NCI-H146 treated with DMSO at 0.1 percent for 48 hours (cell line): ENCODE results near the gene TRMT10A.
"Not testable (repeated sequence)": the region's sequence is repeated elsewhere in the genome, so short reads cannot be mapped to it uniquely, and the experiment has no call there.

ENCODE experiments used
- DNase-seq: peaks from one replicate; lab custom pipeline; 2025; ENCODE audit not compliant: unreplicated experiment; lab: John Stamatoyannopoulos, UW

Gene TRMT10A

DNA sequence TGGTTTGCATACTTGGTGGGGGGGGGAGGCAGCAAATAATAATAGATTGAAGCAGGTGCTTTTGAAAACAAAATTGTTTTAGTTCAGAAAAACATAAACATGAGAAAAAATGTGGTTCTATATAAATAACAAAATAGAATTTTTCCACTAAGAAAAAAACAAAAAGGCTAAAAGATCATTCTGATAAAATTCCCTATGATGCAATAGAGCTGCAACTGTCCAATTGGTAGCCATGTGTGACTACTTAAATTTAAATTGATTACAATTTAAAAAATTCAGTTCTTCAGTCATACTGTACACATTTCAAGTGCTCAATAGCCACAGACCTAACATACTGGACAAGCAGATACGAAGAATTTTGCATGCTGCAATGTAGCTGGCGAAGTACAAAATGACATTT lies 11.0 kb downstream of the TRMT10A start:
- DNase-seq: no peak

GRCh38 chr4:99540277-99540939 lies 23.4 kb downstream of the TRMT10A start:
- DNase-seq: no peak

GRCh38 chr4:99537674-99538073 lies 26.2 kb downstream of the TRMT10A start:
- DNase-seq: no peak

DNA sequence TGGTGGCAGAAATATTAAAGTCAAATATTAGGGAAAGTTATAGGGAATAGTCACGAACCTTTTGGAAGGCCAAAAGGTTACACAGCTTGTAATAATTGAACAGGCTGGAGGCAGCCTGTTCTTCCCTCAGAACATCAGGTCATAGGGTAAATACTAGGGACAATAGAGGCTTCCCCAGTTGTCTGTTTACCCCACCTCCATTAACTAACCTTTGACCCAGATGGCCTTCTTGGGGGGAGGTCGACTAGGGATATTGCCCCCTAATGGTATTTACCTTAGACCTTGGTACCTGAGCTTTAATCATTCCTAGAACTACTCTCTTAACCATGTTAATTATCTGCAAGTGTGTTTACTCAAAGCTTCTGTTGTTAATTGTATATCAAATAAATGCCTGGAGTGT lies 27.0 kb downstream of the TRMT10A start:
- DNase-seq: peak; percentile 14

- no peak for DNase-seq
These were observed 27.6 kb downstream of the TRMT10A start for GRCh38 chr4:99536271-99536670.

DNA sequence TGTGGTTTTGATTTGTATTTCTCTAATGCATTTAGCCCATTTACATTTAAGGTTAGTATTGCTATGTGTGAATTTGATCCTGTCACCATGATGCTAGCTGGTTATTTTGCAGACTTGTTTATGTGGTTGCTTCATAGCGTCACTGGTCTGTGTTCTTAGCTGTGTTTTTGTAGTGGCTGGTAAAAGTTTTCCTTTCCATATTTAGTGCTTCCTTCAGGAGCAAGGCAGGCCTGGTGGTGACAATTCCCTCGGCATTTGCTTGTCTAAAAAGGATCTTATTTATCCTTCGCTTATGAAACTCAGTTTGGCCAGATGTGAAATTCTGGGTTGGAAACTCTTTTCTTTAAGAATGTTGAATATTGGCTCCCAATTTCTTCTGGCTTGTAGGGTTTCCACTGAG lies 29.1 kb downstream of the TRMT10A start:
- DNase-seq: not testable (repeated sequence)

DNA sequence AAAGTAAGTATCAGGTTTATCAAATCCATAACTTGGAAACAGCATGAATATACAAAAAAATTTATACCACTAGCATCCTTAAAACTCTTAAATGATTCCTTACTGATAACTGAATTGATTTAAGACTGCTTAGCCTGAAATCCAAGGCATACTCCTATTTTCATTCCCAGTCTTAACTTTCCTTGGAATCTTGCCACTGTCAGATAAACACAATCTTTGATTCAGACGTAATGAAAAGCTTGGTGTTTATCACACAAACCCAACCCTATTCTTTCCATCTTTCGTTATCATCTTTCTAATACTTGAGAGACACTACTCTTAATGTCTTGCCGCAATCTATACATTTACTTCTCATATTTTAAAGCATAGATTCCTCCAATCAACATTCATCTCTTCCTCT lies 33.9 kb downstream of the TRMT10A start:
- DNase-seq: no peak

- DNase-seq: no peak
These were observed 34.6 kb downstream of the TRMT10A start for GRCh38 chr4:99529228-99529627.

DNA sequence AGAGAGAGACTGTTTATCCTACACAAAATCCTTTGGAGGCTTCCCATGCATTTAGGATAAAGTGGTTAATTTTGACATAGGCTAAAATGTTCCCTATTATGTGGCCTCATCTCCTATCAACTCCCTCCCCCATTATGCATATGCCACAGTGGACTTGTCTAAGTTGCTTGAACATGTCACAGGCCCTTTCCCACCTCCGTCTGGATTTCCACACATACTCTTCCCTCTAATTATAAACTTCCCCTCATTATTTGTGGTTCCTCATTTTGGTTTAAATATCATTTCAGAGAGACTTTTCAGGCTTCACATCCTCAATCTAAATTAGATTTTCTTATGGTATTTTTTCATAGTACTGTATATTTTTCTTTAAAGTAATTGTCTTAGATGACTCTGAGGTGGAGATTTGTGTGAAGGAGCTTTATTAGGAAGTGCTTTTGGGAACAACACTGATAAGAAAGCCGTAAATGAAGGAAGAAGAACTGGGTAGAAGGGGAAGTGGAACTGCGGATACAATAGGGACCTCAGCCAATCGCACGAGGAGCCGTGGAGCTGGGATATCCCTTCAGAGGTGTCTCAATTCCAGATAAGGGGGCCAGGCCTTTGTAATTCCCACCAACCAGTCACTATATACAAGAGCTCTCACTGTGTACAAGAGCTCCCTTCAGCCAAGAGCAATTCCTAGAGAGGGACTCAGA lies 45.1 kb downstream of the TRMT10A start:
- DNase-seq: no peak

DNA sequence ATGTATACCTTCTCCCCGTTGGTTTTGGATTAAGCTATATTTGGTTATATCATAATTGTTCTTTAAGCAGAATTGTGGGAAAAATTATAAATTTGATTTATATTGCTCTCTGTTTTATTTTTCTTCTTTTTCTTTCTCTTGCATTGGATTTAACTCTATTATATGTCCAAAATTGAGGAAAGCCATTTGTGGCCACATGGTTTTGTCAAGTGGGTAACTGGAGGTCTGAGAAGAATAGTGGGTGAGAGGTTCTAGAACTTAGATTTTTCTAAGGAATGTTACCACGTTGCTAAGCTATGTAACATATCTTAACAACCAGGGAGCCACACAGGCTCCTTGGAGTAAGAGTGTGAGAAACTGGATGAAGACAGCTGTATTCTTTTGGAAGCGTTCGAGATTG lies 53.1 kb downstream of the TRMT10A start, which contains the start of gene C4orf17:
TSS of gene C4orf17 (plus strand) at position 301 of the 400 bp plus-strand sequence. CDS start 2,061 bp downstream, outside the sequence.
- DNase-seq: no peak

DNA sequence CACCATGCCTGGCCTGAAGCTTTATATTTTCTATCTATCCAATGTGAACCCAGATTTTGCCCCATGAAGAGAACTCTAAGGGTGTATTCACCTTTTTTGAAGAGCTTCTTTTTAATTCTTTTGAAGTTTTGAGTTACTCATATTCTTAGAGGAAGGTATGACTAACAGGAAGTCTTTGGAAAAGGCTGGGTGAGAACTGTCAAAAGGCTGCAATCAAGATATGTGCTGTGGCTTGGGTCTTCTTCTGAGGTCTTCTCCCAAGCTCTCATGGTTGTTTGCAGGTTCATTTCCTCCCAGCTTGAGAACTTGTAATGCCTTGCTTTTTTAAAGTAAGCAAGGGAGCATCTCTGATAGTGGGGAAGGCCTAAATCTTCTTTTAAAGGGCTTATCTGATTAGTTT lies 56.1 kb downstream of the TRMT10A start:
- DNase-seq: no peak

DNA sequence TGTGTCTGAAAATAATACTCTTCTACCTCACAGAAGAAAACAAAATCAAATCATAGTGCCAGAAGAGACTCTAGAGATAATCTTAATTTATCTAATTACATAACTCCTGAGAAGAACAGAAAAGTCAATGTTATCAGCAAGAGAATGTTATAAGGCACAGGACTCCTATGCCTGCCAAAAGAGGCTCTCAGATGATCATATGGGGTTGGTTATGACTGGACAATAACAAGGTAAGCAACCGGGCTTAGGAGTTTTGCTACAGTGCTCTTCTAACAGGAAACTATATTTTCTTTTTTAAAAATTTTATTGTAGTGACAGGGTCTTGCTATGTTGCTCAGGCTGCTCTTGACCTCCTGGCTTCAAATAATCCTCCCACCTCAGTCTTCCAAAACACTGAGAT lies 56.5 kb downstream of the TRMT10A start:
- DNase-seq: no peak

DNA sequence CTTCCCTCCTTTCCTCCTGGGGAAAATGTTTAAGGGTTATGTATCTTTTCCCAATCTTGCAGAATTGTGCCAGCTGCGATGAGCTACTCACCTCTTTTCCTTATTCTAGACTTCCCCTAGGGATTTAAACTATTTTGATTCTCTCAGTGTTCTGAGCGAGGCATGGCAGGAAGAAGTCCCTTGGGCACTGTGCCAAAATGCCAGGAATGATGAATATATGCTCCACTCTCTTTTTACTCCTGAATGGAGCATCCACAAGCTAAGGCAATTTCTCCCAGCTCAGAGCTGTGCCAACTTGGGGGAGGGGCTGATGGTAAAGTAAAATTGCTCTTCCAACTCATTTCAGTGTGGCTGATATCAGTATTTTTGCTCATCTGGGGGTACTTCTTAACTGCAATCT lies 57.1 kb downstream of the TRMT10A start:
- DNase-seq: no peak

- DNase-seq: no peak
These were observed 58.9 kb downstream of the TRMT10A start for GRCh38 chr4:99504804-99505502.
